Astrocyte (in vitro differentiated cells and primary cell): Measurements from ENCODE around the gene PRDM4.

ENCODE experiments used
- EZH2 ChIP-seq: IDR thresholded peaks from 2 replicates; pipeline ENCODE4 v1.6.1; 2012; ENCODE audit warnings: mild to moderate bottlenecking, low read length, inconsistent platforms; ENCODE audit not compliant: insufficient read depth
- TF ChIP-seq, protein P1 (sequence below): IDR thresholded peaks from 2 replicates; pipeline ENCODE4 v1.5.1; 2011; ENCODE audit warnings: low read depth, mild to moderate bottlenecking, inconsistent platforms, low read length, moderate library complexity; ENCODE audit not compliant: insufficient read depth

- TF ChIP-seq, protein P1, sequence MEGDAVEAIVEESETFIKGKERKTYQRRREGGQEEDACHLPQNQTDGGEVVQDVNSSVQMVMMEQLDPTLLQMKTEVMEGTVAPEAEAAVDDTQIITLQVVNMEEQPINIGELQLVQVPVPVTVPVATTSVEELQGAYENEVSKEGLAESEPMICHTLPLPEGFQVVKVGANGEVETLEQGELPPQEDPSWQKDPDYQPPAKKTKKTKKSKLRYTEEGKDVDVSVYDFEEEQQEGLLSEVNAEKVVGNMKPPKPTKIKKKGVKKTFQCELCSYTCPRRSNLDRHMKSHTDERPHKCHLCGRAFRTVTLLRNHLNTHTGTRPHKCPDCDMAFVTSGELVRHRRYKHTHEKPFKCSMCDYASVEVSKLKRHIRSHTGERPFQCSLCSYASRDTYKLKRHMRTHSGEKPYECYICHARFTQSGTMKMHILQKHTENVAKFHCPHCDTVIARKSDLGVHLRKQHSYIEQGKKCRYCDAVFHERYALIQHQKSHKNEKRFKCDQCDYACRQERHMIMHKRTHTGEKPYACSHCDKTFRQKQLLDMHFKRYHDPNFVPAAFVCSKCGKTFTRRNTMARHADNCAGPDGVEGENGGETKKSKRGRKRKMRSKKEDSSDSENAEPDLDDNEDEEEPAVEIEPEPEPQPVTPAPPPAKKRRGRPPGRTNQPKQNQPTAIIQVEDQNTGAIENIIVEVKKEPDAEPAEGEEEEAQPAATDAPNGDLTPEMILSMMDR, result no peak
- TF ChIP-seq EZH2, result no peak
These were observed 21.1 kb upstream of the PRDM4 start for GRCh38 chr12:107782067-107782466.
